Suppressor macrophage treated with lipopolysaccharide for 1 hour (primary cell): Measurements from ENCODE around the gene NOL4L.
A peak's percentile ranks its signal among the peaks of the same experiment; 100 is the strongest.

Experiments
- DNase-seq, 3 donors: peaks; one replicate each; pipeline ENCODE4 v3.0.0-alpha.2; 2020 to 2022

The NOL4L gene

DNA sequence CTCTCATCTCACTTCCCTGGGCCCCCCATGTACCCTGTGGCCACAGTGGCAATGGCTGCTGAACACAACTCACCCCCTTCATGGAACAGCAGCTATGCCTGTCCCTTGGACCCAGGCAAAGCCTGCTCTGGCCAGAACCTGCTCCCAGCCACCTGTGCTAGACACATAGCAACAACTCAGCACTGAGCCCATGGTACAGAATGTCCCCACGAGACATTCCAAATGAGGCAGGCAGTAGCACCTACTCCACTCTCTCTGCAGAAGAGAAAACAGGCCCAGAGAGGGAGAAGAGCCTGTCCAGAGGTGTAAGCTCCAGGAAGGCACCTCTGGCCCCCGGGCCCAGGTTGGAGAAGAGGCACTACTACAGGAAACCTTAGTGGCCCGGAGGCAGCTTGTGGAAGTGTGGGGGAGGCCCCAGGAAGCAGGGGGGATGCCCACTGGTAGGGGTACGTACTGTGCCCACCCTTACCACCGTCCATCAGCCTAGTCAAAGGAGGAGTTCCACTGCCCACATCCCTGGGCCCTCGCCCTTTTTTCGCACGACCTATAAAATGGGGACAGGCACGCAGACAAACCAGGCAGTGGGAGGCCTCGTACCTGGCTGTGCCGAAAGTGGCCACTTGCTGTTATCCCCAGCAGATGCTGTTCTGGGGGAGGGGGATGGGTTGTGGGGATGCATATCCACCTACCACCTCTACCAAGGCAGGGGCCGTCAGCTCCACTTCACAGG lies 129.8 kb downstream of the NOL4L start:
- no peak for DNase-seq

DNA sequence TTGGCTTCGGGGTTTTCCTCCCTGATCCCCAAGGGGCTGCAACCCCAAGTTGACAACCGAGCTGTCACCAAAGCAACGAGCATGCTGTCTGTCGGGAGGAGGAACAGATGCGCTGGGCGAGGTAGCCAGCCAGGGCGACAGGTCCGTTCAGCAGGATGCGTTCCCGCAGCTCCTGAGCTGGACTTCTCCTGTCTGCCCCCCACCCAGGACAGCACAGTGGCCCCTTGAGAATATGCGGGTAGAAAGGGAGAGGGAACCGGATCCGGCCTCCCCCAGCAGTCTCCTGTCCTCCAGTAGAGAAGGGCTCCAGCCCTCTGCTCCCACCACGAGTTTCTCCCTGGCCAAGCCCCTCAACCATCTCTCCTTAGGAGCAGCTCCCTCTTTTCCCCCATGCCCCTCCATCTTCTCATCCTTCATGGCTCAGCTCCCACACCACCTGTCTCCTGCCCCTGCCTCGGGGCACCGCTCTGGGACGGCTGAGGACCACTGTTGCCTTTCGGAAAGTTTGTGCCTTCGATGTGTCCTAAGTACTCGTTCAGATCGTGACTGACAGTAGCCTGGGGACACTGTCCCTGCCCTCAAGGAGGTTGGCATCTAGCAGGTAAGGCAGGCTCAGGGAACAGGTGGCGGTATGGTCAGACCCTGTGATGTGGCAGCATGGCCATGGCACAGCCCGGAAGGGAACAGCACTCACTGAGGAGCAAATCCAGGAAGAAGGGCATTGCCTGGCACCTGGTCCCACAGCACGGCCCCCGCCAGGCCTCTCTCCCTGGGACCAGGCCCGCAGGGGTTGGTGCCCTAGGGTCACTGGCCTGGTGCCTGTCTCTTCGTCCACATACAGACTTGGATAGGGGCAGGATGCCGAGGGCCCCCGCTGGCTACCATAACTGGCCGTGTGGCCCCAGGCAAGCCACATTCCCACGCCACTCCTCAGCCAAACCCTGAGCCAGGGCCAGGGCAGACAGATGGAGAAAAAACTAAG lies 130.7 kb downstream of the NOL4L start:
- no peak for DNase-seq

DNA sequence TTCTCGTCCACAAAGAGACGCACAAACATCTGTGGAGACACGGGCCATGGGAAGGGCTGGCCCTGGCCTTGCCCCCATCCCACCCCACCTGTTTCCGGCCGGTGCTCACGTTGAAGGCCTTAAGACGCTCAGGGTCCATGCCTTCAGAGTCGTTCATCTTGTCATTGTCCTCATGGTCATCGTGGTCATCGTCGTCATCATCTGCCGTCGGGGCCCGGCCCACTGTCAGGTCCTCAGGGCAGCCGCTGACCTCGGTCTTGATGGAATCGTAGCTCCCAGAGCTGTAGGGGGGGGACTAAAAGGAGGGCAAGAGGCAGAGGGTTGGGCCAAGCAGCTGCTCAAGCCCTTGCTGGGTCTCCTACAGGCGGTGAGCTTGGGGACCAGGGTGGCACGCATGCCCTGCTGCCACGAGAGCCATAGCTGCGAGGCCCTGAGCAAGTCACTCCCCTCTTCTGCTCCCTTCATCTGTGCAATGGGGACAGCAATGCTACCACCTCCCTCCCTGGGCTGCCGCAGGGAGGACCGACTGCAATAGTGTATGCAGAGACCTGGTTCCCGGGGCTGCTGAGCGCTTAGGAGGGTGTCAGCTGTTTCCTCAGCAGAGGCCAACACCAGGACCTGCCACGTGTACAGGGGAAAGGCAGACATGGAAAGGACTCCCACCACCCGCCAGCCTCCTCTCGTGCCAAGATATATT lies 131.5 kb downstream of the NOL4L start:
- DNase-seq, result no peak

DNA sequence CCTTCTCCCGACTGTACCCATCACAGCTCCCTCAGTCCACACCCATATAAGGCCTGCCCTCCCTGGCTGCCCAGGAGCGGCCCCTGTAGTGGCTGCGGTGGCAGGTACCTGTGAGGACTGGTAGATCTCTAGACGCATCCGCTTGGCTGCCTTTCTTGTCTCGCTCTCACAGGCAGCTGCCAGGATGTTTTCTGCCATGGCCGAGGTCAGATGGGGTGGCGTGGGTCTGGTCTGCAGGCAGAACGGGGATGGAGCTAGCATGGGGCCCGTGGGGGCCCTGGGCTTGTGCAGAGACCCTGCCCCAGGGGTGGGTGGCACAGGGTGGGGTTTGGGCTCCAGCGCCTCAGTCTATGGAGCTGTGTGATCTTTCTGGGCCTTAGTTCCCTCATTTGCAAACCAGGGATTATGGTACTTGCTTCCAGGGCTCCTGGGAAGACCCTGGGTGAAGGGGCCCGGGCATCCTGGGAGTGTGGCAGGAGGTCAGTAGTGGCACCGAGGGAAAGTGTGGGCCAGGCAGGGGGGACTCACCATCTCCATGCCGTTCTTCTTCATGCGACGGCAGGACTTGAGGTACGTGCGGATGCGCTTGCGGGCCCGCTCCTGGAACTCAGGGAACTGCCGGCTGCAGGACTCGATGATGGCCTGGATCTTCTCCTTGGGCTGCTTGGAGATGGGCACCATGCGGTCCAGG lies 132.2 kb downstream of the NOL4L start:
- DNase-seq, result no peak

DNA sequence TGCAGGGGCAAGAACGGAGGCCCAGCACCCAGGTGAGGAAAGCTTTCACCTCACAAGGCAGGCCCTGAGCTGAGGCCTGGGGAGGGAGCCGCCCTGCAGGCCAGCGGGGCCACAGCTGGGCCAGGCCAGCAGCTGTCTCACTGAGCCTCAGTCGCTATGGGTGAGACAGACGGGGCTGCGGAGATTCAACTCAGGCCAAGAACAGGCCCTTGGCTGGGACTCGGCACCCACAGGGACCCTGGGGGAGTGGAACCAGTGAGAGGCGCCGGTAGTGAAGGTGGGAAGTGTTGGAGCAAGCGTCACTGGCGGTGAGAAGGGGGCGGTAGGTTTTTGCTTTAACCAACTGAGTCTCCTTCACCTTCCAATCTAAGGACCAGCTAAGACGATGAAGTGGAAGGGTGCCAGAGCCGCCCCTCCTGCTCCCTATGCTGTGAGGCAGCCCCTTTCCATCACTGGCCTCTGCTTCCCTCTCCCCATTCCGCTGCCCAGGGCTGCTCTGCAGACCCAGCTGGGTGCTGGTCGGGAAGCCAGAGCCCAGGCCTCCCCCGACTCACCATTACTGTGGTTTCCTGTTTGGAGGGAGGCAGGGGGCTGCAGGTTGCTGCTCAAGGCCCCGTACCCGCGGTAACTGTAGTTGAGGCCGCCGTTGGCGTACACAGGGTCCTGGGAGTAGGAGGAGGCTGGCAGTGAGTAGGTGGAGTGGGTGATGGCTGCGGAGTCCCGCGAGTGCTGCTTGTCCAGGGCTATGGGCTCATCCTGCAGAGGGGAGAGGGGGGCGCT lies 133.3 kb downstream of the NOL4L start:
- no peak for DNase-seq

DNA sequence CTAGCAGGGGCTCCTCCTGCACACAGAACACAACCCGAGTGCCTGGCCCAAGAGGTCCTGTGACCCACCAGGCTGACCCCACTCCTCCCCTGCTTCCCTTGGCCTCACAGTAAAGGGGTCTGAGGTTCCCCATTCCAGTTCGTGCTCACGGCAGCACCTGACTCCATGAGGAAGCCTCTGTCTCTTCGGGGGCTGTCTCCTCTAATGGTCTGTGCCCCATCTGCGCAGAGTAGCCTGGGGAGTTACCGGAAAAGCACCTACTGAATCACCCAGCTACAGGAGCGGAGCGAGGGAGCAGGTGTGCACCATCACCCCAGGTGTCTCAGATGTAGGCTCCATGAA lies 133.8 kb downstream of the NOL4L start:
- no peak for DNase-seq

DNA sequence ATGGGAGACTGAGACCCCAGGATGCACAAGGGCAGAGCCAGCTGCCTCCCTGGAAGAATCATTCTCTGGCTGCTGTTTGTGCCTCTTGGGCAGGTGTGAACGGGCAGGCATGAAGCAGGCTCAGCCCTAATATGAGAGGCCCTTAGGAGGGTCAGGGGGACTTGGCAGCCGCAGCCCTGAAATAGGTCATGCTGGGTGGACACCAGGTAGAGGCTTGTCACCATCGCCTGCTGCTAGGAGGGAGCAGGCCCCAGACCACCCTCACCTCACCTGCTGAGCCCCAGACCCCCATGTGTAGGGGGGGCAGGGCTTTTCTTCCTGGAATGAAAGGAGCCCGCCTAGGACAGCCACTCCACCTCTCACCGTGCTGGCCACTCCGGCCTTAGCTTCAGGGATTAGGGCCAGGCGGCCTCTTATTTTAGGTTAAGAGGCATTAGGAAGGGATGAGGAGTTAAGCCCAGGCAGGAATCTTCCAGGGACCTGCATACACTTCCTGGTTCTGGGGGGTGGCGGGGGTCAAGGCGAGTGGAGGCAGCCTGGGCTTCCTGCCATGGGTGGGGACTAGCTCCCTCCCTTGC lies 134.6 kb downstream of the NOL4L start:
- no peak for DNase-seq

DNA sequence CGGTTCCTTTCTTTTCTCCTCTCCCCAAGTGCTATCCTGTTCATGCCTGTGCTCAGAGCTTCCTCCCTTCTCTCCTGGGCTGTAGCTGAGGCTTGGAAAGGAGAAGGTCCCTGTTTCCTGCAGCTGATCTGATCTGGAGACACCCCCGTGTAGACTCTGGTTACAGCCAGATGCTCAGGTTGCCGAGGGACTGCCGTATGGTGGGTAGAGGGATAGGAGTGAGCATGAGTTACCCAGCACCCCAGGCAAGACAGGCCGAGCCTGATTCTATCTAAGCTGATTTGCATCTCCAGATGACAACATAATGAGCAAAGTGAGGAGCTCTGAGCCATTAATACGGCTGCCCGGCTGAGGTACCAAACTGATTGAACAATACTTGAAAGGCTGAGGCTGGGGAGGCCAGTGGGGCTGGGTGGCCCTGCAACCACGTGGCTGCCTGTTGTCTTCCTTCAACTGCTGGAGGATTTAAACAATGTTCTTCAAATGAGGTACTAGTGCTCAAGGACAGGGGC lies 135.2 kb downstream of the NOL4L start:
- peak in 1 of 3 donors; percentile 20 for DNase-seq

DNA sequence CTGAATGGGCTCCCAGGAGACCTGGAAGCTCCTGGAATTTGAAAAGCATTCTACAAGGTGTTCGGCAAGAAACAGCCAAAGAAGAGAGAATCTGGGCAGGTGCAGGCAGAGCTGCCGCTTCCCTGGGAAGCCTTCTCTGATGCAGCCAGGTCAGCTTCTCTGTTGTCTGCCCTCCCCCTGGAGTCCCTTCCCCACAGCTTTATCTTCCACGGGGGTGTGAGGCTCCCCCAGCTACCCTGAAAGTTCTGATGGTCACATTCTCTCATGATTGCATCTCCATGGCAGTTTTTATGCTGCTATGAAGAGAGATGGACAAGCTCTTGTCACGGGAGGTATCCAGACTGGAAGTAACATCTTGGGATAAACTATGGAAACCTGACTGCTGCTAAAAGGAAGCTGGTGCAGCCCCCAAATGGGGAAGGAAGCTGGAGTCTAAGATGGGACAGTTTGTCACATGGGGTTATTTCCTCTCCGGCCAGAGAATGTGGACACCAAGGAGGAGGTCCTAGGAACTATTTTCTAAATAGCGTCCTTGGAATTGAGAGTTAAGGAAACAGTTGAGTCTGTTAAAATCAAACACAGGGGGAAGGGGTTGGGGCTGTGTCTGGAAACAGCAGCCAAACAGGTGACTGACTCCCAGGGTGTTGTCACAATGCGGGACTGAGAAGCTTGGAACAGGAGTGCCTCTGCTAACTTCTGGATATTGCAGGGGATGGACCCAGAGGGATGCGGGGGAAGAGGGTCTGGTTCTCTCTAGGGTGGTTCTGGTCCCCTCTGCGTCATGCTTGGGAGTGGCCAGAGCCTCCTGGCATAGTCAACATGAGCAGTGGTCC lies 135.9 kb downstream of the NOL4L start:
- peak; percentile 52 to 60 (median 59) for DNase-seq

DNA sequence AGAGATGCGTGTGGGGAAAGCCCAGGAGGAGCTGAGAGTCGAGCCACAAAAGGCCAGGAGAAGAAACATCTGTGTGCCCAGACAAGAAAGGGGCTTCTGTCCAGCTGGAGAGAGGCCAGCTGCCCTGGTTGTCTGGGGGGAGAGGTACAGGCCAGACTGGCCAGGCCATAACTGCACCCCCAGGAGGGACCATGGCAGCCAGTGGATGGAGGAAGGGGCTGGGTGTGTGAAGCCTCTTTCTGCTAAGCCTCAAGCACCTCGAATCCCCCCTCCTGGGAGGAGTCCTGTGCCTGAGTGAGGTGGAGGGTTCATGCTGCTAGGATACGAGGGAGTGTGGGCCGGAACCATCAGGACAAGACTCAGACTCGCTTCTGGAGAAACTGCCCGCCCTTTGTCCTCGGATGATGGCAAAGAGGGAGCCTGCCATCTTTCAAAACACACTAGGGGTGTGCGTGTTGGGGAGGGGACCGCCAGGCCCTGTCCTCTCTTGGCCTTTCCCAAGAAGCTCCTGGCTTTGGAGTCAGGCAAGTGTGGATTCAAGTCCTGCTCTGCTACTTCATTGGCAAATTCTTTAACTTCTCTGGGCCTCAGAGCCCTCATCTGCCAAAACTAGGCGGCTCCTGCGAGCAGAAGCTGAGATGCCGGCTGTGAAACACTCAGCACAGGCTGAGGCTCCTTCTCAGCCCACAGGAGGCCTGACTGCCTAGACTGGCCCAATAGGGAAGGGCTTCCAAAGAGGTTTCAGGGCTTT lies 136.7 kb downstream of the NOL4L start:
- DNase-seq, result no peak

DNA sequence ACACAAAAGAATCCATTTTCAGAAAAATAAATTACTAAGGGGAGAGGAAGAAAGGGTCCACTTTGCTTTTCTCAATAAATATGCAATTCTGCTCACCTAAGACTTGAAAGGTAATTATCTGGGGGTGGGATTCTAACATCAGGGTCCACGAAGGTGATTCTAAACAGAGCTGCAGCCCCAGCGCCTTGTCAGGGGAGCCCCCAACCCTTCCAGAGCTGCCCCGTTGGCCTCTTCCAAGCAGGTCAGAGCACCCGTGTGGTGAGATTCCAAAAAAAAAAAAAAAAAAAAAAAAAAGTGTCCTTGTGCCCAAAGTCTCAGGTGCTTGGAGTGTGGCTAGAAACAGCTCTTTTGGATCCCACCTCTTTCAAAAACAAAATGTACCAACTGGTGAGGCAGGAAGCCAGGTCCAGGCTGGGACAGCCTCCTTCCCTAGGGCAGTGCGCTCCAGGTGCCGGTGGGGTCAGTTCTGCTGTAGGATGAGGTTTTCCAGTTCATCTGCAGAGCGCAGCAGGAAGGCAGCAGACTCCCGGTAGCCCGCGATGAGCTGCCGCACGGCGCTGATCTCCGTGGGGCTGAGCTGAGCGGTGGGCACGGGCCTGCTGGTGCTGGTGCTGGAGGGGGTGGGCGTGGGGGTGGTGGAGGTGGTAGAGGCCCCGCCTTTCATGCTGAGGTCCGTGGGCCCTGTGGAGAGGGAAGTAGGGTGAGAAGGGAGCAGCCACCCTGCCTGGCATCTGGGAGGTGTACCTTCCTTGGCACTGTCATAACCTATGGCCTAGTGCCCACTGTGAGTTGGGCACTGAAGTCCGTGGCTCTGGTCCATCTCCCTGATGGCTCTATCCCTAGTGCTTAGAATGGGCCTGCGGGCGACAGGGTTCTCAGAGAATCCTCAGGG lies 137.8 kb downstream of the NOL4L start:
- no peak for DNase-seq

DNA sequence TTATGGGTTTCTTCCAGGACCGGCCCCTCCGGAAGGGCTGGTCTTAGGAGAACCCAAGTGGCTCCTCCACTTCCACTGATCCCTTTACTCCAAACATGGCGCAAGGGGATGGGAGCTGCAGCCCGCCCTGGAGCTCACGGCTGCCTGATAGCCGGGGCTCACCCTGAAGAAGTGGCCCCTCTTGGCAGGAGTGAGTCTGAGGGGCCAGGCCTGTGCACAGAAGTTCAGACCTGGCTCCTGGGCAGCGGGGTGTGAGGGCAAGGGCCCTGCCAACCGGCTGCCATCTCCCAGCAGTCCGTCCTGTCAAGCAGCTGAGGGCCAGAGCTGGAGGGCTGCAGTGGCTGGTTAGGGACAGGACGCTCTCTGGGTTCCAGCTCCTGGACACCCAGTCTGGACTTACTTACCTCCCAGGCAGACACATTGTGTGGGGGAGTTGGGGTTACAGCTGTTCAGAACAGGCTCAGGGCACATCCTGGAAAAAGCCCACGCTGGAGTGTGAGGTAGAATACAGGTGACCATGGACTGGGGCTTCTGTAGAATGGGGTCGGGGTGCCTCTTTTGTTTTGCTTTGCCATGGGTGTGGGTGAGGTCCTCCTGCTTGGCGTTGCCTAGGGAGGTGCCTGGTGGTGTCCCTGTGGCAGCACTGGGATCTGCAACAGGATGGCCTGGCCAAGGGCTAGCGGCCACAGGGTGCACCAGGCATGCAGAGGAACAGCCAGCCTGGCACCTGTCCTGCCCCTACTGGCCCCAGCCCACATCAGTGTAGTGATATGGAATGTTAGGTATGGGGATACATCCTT lies 138.6 kb downstream of the NOL4L start:
- no peak for DNase-seq

DNA sequence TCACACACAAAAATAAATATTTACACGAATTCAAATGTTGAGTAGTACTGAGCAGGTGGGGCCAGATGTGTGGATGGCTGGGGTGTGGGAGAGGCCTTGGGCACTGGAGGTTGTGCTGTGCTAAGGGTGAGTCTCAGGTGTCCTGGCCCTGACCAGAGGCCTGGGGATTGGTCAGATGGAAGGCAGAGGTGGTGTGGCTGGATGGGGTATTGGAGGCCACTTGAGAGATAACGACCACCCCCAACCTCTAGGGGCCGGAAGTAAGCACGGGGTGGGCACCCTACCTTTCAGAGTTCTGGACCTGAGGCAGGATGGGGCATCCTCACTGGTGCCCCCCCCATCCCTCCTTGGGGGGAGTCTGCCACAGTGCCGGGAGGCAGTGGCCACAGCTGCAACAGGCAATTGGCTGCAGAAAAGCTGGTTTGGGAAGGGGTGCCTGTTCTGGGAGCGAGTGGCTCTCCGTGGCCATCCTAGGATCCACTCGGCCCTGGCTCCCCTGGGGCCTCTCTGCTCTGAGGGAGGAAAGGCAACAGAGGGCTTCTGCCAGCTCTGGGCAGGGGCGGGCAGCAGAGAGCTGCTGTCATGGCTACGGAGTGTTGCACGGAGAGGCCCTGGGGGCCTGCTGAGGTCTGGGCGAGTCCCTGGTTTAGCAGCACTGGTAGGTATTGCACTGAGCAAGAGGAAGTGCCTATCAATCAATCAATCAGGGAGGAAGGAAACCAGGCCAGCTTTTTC lies 139.4 kb downstream of the NOL4L start:
- no peak for DNase-seq

DNA sequence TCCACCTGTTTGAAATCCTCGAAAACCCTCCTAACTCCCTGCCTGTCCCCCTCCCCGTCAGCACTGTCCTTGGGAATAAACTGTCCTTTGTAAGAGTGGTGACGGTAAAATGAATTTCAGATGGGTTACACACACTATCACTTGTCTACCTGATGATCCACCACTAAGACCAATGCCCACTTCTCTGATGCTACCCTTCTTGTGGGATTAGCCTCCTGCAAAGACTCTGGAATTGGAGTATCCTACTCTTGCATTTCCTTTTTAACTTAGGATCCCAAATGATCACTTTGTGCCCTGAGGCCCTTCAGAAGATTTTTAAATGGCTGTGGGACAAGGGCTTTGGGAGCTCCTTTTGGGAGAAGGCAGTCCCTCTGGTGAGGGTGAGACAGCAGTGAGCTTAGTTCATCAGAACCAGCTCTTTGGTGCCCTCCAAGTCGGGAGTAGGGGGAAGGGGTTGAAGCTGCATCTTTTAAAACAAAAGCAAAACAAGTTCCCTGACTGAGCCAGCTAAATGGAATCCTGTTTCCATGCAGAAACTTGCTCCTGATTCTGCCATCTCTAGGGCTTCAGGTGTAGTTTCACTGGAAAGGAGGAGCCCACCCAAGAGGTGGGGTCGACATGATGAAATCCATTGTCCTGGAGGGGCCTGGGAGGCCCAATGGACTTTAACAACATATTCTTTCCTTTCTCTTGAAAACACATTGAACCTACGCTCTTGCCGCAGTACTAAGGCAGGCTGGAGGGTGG lies 140.5 kb downstream of the NOL4L start:
- no peak for DNase-seq

DNA sequence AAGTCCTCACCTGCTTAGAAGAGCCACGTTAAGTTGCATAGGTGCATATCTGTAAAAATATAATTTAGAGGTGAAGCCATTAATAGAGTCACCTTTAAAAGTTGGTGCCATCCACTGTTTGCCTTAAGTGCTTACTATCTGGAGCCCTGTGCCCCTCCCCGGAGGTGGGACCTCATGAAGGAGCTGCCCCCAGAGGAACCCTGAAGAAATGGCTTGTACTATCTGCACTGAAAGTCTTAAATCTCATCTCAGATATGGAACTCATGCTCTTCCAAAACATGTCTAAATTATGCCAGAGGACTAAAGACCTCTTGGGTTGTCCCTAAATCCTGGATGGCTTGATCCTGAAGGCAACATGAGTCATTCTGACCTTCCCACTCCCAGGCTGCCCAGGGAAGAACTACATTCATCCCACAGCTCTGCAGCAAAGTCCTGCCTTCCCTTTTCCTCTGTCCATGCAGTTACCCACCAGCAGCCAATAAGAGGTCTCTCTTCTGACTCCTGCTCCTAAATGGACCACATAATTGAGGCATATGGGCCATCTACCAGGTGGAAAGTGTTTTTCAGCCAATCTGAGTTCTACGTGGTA lies 141.7 kb downstream of the NOL4L start:
- DNase-seq, result no peak
